ENCODE data around the gene FBXL16.
"Not testable (repeated sequence)": the region's sequence is repeated elsewhere in the genome, so short reads cannot be mapped to it uniquely, and the experiment has no call there.

FBXL16 gene
- 1.6 to 17.6 (median 11.0) reads per million in 3 experiments for total RNA-seq

- no peak for DNase-seq
These were observed at the start of gene FBXL16 for GRCh38 chr16:705431-706188. Gene FBXL16, minus strand, starts transcription at chr16:705801. Its CDS starts 8,396 bp downstream, at chr16:697405.

- DNase-seq, result no peak
These were observed 49.1 kb upstream of the FBXL16 start for GRCh38 chr16:754656-755055.

- DNase-seq, result not testable (repeated sequence)
These were observed 48.6 kb upstream of the FBXL16 start for GRCh38 chr16:754121-754607.

GRCh38 chr16:752007-752312, 46.4 kb upstream of the FBXL16 start:
- DNase-seq, result no peak

- DNase-seq, result no peak
These were observed 45.8 kb upstream of the FBXL16 start for GRCh38 chr16:751152-752006.

DNA sequence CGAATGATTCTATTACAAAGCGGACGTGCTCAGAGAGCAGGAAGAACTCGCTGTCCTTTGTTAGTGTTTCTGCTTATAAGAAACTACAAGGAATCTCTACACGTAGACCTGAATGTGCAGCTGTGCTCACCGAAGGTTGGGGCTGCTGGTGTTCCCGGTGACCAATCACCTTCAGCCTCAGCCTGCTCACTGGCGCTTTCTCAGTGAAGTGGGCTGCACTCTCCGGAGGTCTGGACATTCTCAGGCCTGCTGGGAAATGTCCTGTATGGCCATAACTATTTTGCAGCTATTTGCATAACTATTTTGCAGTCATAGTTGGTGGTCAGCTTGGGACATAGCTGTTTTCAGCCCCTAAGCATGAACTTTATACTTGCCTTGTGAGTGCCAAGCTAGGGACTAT, 44.9 kb upstream of the FBXL16 start:
- no peak for DNase-seq

GRCh38 chr16:749010-749409, 43.4 kb upstream of the FBXL16 start:
- DNase-seq, result no peak

DNA sequence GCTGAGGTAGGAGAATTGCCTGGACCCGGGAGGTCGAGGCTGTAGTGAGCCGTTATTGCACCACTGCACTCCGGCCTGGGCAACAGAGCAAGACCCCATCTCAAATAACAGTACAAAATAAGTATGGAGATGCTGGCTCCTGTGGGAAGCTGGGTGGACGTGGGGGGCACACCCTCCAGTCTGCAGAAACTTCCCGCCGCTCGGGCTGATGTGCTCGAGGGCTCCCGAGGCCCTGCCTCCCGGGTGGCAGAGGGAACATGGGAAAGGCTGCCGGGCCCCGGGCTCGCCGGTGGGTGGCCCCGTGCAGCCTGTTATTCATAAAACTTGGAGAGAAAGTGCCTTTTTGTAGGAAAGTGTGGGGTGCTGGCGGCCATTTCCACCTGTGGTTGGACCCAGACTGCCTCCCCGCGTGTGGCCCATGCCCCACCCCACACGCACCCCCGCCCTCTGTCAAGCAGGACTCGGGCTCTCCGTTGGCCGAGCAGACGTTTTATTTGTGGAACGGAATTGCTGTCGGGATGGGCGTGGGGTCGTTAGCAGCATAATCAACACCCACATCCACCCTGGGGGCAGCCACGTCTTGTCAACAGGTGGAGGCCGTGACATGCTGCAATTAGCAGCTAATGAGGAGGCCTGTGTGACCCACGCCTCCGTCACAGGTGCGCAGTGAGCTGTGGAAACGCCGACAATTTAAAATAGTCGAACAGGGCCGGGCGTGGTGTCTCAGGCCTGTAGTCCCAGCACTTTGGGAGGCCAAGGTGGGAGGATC, 42.6 kb upstream of the FBXL16 start:
- no peak for DNase-seq

- no peak for DNase-seq
These were observed 41.0 kb upstream of the FBXL16 start for GRCh38 chr16:746637-747036.

DNA sequence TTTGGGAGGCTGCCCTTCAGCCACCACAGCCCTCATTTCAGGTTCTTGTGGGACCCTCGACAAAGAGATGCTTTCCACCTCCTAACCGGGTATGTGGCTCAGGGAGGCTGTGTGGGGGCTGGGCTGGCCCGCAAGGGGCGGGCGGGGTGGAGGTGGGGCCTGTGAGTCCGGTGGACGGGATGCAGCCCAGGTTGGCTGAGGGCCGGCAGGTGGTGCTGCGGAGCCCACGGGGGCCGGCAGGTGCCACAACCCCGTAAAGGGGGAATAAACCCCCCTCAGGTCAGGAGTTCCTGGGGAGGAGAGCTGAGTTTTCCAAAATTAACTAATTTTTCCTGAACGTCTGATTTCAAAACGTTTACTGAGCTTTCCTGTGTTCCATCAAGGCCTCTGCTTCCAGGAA, 40.1 kb upstream of the FBXL16 start:
- DNase-seq, result no peak

DNA sequence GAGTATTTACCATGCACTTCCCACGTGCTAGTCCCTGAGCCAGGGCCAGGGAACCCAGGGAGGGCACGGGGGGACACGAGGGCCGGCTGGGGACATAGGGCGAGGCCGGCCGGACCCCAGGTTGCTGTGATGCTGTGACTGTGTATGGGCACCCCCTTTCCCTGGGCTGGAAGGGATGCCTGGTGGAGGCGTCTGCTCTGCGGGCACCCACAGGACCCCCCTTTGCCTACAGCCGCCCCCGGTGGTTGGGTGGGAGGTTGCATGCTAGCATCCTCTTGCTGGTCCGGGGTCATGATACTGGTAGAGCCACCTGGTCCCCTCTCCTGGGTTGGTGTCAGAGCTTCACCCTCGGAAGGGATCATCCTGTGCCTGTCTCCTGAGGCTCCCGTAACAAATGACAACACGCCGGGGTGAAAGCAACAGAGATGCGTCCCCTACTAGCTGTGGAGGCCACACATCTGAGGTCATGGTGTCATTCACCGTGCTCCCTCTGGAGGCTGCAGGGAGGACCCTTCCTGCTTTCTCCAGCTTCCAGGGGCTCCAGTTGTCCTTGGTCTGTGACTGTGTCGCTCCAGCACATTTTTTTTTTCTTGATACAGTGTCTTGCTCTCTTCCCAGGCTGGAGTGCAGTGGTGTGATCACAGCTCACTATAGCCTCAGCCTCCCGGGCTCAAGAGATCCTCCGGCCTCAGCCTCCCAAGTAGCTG, 38.3 kb upstream of the FBXL16 start:
- no peak for DNase-seq

DNA sequence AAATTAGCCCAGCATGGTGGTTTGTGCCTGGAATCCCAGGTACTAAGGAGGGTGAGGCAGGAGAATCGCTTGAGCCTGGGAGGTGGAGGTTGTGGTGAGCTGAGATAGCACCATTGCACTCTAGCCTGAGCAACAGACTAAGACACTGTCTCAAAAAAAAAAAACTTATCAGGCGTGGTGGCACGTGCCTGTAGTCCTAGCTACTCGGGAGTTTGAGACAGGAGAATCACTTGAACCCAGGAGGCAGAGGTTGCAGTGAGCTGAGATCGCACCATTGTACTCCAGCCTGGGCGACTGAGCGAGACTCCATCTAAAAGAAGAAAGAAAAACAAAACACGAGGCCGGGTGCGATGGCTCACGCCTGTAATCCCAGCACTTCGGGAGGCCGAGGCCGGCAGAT, 37.3 kb upstream of the FBXL16 start:
- DNase-seq, result not testable (repeated sequence)

DNA sequence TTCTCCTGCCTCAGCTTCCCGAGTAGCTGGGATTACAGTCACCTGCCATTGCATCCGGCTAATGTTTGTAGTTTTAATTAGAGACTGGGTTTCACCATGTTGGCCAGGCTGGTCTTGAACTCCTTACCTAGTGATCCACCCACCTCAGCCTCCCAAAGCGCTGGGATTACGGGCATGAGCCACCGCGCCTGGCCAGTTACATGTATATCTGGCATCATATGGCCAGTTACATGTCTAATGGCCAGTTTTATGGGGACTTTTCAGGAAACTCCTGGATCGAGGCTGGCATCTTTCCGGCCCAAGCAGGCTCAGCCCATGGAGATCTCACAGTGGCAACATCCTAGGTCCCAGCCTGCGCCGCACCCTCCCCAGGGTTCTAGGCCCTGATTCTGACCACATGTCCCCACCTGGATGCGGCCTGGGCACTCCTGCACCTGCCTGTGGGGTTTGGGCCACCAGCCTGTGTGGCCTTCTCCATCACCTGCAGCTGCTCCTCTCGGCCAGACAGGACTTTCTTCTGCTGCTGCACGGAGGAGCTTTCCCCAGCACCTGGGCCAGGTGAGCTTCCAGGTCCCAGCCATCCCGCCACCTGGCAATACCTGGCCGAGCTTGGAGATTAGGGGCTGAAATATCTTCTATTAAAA, 36.5 kb upstream of the FBXL16 start:
- DNase-seq, result no peak

DNA sequence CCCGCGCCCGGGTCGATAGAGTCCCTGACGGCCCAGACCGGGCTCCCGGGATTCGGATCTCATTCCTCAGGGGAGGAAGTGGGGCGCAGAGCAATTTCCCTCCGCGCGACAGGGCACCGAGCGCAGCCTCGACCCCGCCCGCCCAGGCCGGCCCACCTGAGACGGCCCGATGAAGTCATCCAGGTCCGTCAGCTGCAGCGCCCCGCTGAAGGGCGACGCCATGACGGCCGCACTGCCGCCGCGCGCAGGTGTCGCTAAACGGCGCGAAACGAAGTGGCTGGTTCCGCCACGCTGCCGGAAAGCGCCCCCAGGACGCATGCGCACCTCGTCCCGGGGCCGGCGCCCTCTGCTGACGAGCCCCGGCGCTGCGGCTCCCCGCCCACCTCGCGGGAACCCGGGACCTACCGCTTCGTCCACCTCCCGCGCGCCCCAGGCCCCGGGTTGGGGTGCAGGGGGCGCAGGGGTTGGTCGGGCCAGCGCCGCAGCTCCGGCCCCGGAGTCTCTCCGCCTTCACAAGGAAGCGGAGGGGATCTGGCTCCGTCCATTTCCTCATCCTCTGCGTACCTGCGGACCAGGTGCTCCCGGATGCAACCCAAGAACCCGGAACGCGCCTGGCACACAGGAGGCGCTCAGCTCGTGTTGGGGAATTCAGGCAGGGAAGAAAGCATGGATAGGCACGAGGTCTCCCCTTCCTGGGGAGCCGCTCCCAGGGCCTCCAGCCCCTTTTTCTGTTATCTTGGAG, 35.3 kb upstream of the FBXL16 start, which contains the start of gene CIAO3:
Gene CIAO3, minus strand, starts transcription at position 234 of the 742 bp plus-strand sequence. Its CDS starts 12 bp downstream, at position 222.
- peak; percentile 89 for DNase-seq

- no peak for DNase-seq
These were observed 34.8 kb upstream of the FBXL16 start for GRCh38 chr16:740459-740763.

GRCh38 chr16:739560-740458, 34.2 kb upstream of the FBXL16 start:
- no peak for DNase-seq

- no peak for DNase-seq
These were observed 31.4 kb upstream of the FBXL16 start for GRCh38 chr16:736936-737481.

GRCh38 chr16:735982-736453, 30.4 kb upstream of the FBXL16 start:
- no peak for DNase-seq

- no peak for DNase-seq
These were observed 29.6 kb upstream of the FBXL16 start for GRCh38 chr16:734981-735881.

Measured in central memory CD4-positive, alpha-beta T cell (primary cell).